SK-N-SH treated with all-trans-retinoic acid at 6 μM for 48 hours (cell line): ENCODE data around the gene SMLR1.

Source experiments
- ATAC-seq: fragments of 200-7000 bp; cut with Tn5 transposase; 3 replicates; pipeline ENCODE4 v1.9.1; 2020; ENCODE audit warnings: mild to moderate bottlenecking, moderate library complexity
- ARNTL ChIP-seq: fragments of 450-650 bp; formaldehyde crosslinking; IDR thresholded peaks from 2 replicates; pipeline ENCODE4 v1.5.0; 2020; ENCODE audit warnings: low read depth, mild to moderate bottlenecking, moderate library complexity, borderline replicate concordance
- BACH2 ChIP-seq: fragments of 250-450 bp; sonication (Bioruptor Pico); IDR thresholded peaks from 2 replicates; pipeline ENCODE4 v1.9.0; 2021; ENCODE audit warnings: mild to moderate bottlenecking, borderline replicate concordance
- CREB5 ChIP-seq: fragments of 250-450 bp; sonication (Bioruptor Pico); IDR thresholded peaks from 2 replicates; pipeline ENCODE4 v1.5.1; 2020; ENCODE audit warnings: low read depth, mild to moderate bottlenecking, moderate library complexity
- CSDC2 ChIP-seq: fragments of 250-450 bp; sonication (Bioruptor Pico); IDR thresholded peaks from 2 replicates; pipeline ENCODE4 v1.5.0; 2020; ENCODE audit warnings: mild to moderate bottlenecking, moderate library complexity
- CSRNP3 ChIP-seq: fragments of 250-450 bp; sonication (Bioruptor Pico); IDR thresholded peaks from 2 replicates; pipeline ENCODE4 v1.5.1; 2021; ENCODE audit warnings: mild to moderate bottlenecking, moderate library complexity
- ESRRG ChIP-seq: fragments of 250-450 bp; sonication (Bioruptor Pico); IDR thresholded peaks from 2 replicates; pipeline ENCODE4 v1.6.1; 2021; ENCODE audit warnings: mild to moderate bottlenecking
- GLIS3 ChIP-seq: fragments of 250-450 bp; sonication (Bioruptor Pico); IDR thresholded peaks from 2 replicates; pipeline ENCODE4 v1.5.0; 2020; ENCODE audit warnings: mild to moderate bottlenecking, moderate library complexity
- ISL1 ChIP-seq: fragments of 250-450 bp; sonication (Bioruptor Pico); IDR thresholded peaks from 2 replicates; pipeline ENCODE4 v2.1.2; 2022; ENCODE audit warnings: mild to moderate bottlenecking, moderate library complexity
- OSR1 ChIP-seq: fragments of 250-450 bp; sonication (Bioruptor Pico); IDR thresholded peaks from 2 replicates; pipeline ENCODE4 v1.8.0; 2022; ENCODE audit warnings: moderate library complexity, mild to moderate bottlenecking, inconsistent platforms
- POU6F1 ChIP-seq: fragments of 250-450 bp; sonication (Bioruptor Pico); IDR thresholded peaks from 2 replicates; pipeline ENCODE4 v1.8.0; 2021; ENCODE audit warnings: low read depth, mild to moderate bottlenecking, moderate library complexity, borderline replicate concordance
- PPARA ChIP-seq: fragments of 250-450 bp; sonication (Bioruptor Pico); IDR thresholded peaks from 2 replicates; pipeline ENCODE4 v1.5.0; 2020; ENCODE audit warnings: mild to moderate bottlenecking, borderline replicate concordance
- RARB ChIP-seq: fragments of 250-450 bp; sonication (Bioruptor Pico); IDR thresholded peaks from 2 replicates; pipeline ENCODE4 v1.8.0; 2021; ENCODE audit warnings: mild to moderate bottlenecking, moderate library complexity
- SNAI2 ChIP-seq: fragments of 250-450 bp; sonication (Bioruptor Pico); IDR thresholded peaks from 2 replicates; pipeline ENCODE4 v1.5.0; 2020; ENCODE audit warnings: mild to moderate bottlenecking, moderate library complexity
- TCF4 ChIP-seq: fragments of 250-450 bp; sonication (Bioruptor Pico); IDR thresholded peaks from 2 replicates; pipeline ENCODE4 v1.8.0; 2021; ENCODE audit warnings: mild to moderate bottlenecking, moderate library complexity, borderline replicate concordance
- TOX ChIP-seq: fragments of 250-450 bp; sonication (Bioruptor Pico); IDR thresholded peaks from 2 replicates; pipeline ENCODE4 v1.8.0; 2021; ENCODE audit warnings: mild to moderate bottlenecking, moderate library complexity, borderline replicate concordance
- ZC3H10 ChIP-seq: fragments of 250-450 bp; sonication (Bioruptor Pico); IDR thresholded peaks from 2 replicates; pipeline ENCODE4 v1.5.1; 2021; ENCODE audit warnings: mild to moderate bottlenecking, moderate library complexity
- ZFP3 ChIP-seq: fragments of 250-450 bp; sonication (Bioruptor Pico); IDR thresholded peaks from 2 replicates; pipeline ENCODE4 v1.5.0; 2020; ENCODE audit warnings: mild to moderate bottlenecking, moderate library complexity
- ZFP30 ChIP-seq: fragments of 450-650 bp; formaldehyde crosslinking; IDR thresholded peaks from 2 replicates; pipeline ENCODE4 v1.5.0; 2022; ENCODE audit warnings: mild to moderate bottlenecking, moderate library complexity
- ZNF565 ChIP-seq: fragments of 450-650 bp; formaldehyde crosslinking; conservative IDR thresholded peaks from 2 replicates; pipeline ENCODE4 v1.5.0; 2020; ENCODE audit warnings: low read depth, mild to moderate bottlenecking, moderate library complexity
- ZNF70 ChIP-seq: fragments of 450-650 bp; formaldehyde crosslinking; IDR thresholded peaks from 2 replicates; pipeline ENCODE4 v1.5.0; 2020; ENCODE audit warnings: mild to moderate bottlenecking, moderate library complexity
- ZNF8 ChIP-seq: fragments of 450-650 bp; formaldehyde crosslinking; IDR thresholded peaks from 2 replicates; pipeline ENCODE4 v1.5.0; 2020; ENCODE audit warnings: mild to moderate bottlenecking, moderate library complexity
- TF ChIP-seq, protein P1 (sequence below): fragments of 250-450 bp; sonication (Bioruptor Pico); IDR thresholded peaks from 2 replicates; pipeline ENCODE4 v1.5.0; 2020; ENCODE audit warnings: mild to moderate bottlenecking, moderate library complexity

SMLR1 gene

DNA sequence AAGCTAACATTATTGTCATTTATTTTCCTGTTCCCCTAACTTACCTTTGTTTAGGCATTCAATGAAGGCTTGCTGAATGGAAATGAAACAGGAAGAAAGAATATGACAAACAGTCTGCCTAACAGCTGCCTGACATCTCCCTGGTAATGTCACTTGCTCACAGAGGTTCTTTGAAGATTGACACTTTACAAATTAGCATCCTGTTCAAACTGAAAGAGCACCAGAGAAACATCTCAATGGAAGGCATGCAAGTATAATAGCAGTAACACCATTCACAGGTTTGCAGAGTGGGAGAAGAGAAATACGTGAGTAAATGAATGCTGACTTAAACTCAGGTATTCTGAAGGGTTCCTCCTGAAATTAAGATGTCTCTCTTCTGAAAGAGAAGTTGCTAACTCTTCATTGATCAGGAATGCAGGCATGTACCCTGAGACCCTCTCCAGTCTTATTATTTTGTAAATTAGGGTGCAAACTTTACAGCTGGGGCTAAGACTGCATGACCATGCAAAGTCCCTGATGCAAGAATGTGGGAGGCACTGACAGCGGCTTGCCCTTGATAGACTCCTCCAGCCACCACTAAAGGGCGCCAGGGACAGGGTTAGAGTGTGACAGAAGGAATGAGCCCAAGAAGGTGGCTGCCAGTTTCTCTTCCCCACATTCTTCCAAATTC lies 1.3 kb upstream of the SMLR1 start:
- ATAC-seq, result no peak
- no peak for TF ChIP-seq ZNF70 (CRISPR knock-in tag)
- no peak for TF ChIP-seq ZFP3 (CRISPR knock-in tag)
- no peak for TF ChIP-seq TOX (CRISPR knock-in tag)
- no peak for TF ChIP-seq ZFP30 (CRISPR knock-in tag)
- no peak for TF ChIP-seq BACH2 (CRISPR knock-in tag)
- no peak for TF ChIP-seq ESRRG (CRISPR knock-in tag)
- TF ChIP-seq ZNF8 (CRISPR knock-in tag), result no peak
- TF ChIP-seq GLIS3 (CRISPR knock-in tag), result no peak
- TF ChIP-seq ISL1 (CRISPR knock-in tag), result no peak
- no peak for TF ChIP-seq PPARA
- no peak for TF ChIP-seq ZC3H10 (CRISPR knock-in tag)
- no peak for TF ChIP-seq CSRNP3 (CRISPR knock-in tag)
- no peak for TF ChIP-seq POU6F1 (CRISPR knock-in tag)
- TF ChIP-seq OSR1 (CRISPR knock-in tag), result no peak
- no peak for TF ChIP-seq TCF4 (CRISPR knock-in tag)
- TF ChIP-seq RARB (CRISPR knock-in tag), result no peak
- TF ChIP-seq CREB5 (CRISPR knock-in tag), result no peak
- no peak for TF ChIP-seq ARNTL (CRISPR knock-in tag)

DNA sequence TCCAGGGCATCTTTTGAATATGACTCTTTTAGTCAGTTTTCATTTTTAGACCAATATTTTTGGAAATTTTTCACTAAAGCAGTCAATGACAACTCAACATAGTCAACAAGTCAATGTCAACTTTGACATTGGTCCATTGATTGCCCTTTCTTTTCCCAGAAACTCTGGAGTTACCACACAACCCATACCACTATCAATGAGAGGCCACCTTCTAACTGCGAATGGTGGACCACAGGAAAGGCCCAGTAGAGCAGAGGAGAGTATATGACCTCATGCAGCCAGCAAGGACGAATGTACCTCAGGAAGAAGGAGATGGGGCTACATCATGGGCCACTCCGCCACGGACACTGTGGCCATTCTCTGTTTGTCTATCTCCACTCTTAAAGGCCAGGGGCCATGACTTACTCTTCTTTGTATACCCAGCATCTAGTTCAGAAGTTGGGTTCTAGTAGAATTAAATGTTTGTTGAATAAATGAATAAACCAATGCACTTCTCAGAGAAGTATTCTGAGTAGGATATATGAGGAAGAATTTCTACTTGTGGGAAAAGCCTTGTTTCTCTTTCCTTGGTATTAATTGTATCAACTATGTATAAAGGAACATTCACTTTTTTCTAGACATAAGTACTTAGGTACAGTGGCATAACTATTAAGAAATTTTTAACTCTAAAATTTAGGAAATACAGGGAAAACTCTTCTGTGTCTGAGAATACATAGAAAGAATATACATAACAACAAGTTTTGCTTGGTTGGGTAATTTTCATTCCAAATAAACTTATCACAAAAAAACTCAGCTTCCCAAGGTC lies 562 bp upstream of the SMLR1 start:
- no peak for TF ChIP-seq ARNTL (CRISPR knock-in tag)
- no peak for TF ChIP-seq BACH2 (CRISPR knock-in tag)
- TF ChIP-seq ZFP30 (CRISPR knock-in tag), result no peak
- no peak for ATAC-seq

- no peak for ATAC-seq
- no peak for TF ChIP-seq GLIS3 (CRISPR knock-in tag)
- TF ChIP-seq TOX (CRISPR knock-in tag), result no peak
- TF ChIP-seq CREB5 (CRISPR knock-in tag), result no peak
- TF ChIP-seq ESRRG (CRISPR knock-in tag), result no peak
- no peak for TF ChIP-seq BACH2 (CRISPR knock-in tag)
- TF ChIP-seq PPARA, result no peak
- no peak for TF ChIP-seq CSDC2 (CRISPR knock-in tag)
- TF ChIP-seq ZNF565 (CRISPR knock-in tag), result no peak
- no peak for TF ChIP-seq RARB (CRISPR knock-in tag)
- no peak for TF ChIP-seq SNAI2 (CRISPR knock-in tag)
- no peak for TF ChIP-seq ISL1 (CRISPR knock-in tag)
- TF ChIP-seq, protein P1, sequence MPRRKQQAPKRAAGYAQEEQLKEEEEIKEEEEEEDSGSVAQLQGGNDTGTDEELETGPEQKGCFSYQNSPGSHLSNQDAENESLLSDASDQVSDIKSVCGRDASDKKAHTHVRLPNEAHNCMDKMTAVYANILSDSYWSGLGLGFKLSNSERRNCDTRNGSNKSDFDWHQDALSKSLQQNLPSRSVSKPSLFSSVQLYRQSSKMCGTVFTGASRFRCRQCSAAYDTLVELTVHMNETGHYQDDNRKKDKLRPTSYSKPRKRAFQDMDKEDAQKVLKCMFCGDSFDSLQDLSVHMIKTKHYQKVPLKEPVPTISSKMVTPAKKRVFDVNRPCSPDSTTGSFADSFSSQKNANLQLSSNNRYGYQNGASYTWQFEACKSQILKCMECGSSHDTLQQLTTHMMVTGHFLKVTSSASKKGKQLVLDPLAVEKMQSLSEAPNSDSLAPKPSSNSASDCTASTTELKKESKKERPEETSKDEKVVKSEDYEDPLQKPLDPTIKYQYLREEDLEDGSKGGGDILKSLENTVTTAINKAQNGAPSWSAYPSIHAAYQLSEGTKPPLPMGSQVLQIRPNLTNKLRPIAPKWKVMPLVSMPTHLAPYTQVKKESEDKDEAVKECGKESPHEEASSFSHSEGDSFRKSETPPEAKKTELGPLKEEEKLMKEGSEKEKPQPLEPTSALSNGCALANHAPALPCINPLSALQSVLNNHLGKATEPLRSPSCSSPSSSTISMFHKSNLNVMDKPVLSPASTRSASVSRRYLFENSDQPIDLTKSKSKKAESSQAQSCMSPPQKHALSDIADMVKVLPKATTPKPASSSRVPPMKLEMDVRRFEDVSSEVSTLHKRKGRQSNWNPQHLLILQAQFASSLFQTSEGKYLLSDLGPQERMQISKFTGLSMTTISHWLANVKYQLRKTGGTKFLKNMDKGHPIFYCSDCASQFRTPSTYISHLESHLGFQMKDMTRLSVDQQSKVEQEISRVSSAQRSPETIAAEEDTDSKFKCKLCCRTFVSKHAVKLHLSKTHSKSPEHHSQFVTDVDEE (CRISPR knock-in tag), result no peak
- no peak for TF ChIP-seq POU6F1 (CRISPR knock-in tag)
- TF ChIP-seq CSRNP3 (CRISPR knock-in tag), result no peak
- TF ChIP-seq ZC3H10 (CRISPR knock-in tag), result no peak
- TF ChIP-seq ZNF70 (CRISPR knock-in tag), result no peak
- TF ChIP-seq ARNTL (CRISPR knock-in tag), result no peak
- TF ChIP-seq ZFP30 (CRISPR knock-in tag), result no peak
Measured at GRCh38 chr6:130829333-130829910, 2.2 kb downstream of the SMLR1 start.
